HepG2 (cell line): ENCODE data around the gene RNASE12. TPM values are rescaled to one million over a fixed set of nuclear protein-coding genes. Genes with fewer than 3 reads are reported as not detected.

Experiments
- BHLHE40 ChIP-seq: IDR thresholded peaks from 2 replicates; pipeline ENCODE4 v1.6.1; 2011; ENCODE audit warnings: low read length, improper control_type of control experiment
- ESRRA ChIP-seq: sonication (generic); formaldehyde crosslinking; IDR thresholded peaks from 2 replicates; pipeline ENCODE4 v1.5.1; 2020; ENCODE audit warnings: mild to moderate bottlenecking, low read depth, missing genetic modification reagents
- FOXJ3 ChIP-seq: sonication (generic); formaldehyde crosslinking; IDR thresholded peaks from 2 replicates; pipeline ENCODE4 v1.4.0; 2020; ENCODE audit warnings: missing genetic modification reagents, mild to moderate bottlenecking, borderline replicate concordance
- HOXA5 ChIP-seq: sonication (generic); formaldehyde crosslinking; IDR thresholded peaks from 2 replicates; pipeline ENCODE4 v1.4.0; 2020; ENCODE audit warnings: missing genetic modification reagents
- IKZF4 ChIP-seq: sonication (generic); formaldehyde crosslinking; IDR thresholded peaks from 2 replicates; pipeline ENCODE4 v1.5.1; 2020; ENCODE audit warnings: borderline replicate concordance, mild to moderate bottlenecking, low read depth, missing genetic modification reagents; ENCODE audit errors: not compliant biosample characterization
- ISX ChIP-seq: sonication (generic); formaldehyde crosslinking; conservative IDR thresholded peaks from 2 replicates; pipeline ENCODE4 v1.5.0; 2020; ENCODE audit warnings: missing genetic modification reagents
- KDM5A ChIP-seq: fragments of 200-600 bp; sonication (generic); IDR thresholded peaks from 2 replicates; pipeline ENCODE4 v1.7.0; 2018; ENCODE audit warnings: antibody characterized with exemption, mild to moderate bottlenecking, low read length, borderline replicate concordance
- MTA1 ChIP-seq: sonication (generic); formaldehyde crosslinking; IDR thresholded peaks from 2 replicates; pipeline ENCODE4 v1.4.0; 2020; ENCODE audit warnings: missing genetic modification reagents, mild to moderate bottlenecking, borderline replicate concordance
- PPARG ChIP-seq: conservative IDR thresholded peaks from 2 replicates; pipeline ENCODE4 v1.6.1; 2016; ENCODE audit warnings: missing biosample characterization, missing genetic modification reagents
- RFXAP ChIP-seq: sonication (generic); formaldehyde crosslinking; IDR thresholded peaks from 2 replicates; pipeline ENCODE4 v1.4.0; 2020; ENCODE audit warnings: missing genetic modification reagents, borderline replicate concordance
- RORA ChIP-seq: sonication (generic); formaldehyde crosslinking; IDR thresholded peaks from 2 replicates; pipeline ENCODE4 v1.5.0; 2020; ENCODE audit warnings: mild to moderate bottlenecking, missing genetic modification reagents, moderate library complexity
- SMAD1 ChIP-seq: sonication (generic); formaldehyde crosslinking; IDR thresholded peaks from 2 replicates; pipeline ENCODE4 v1.4.0; 2020; ENCODE audit warnings: missing genetic modification reagents, low read depth, mild to moderate bottlenecking, borderline replicate concordance
- TEAD3 ChIP-seq: optimal IDR thresholded peaks from 2 replicates; pipeline ENCODE3; 2016; ENCODE audit warnings: borderline replicate concordance
- ZNF256 ChIP-seq: sonication (generic); formaldehyde crosslinking; conservative IDR thresholded peaks from 2 replicates; pipeline ENCODE4 v1.4.0; 2020; ENCODE audit warnings: missing genetic modification reagents
- ZNF460 ChIP-seq: sonication (generic); formaldehyde crosslinking; IDR thresholded peaks from 2 replicates; pipeline ENCODE4 v1.5.1; 2020; ENCODE audit warnings: missing genetic modification reagents, mild to moderate bottlenecking, borderline replicate concordance
- ZNF501 ChIP-seq: sonication (generic); formaldehyde crosslinking; IDR thresholded peaks from 2 replicates; pipeline ENCODE4 v1.5.1; 2020; ENCODE audit warnings: mild to moderate bottlenecking, moderate library complexity, missing genetic modification reagents
- ZNF546 ChIP-seq: sonication (generic); formaldehyde crosslinking; conservative IDR thresholded peaks from 2 replicates; pipeline ENCODE4 v1.8.1; 2023; ENCODE audit warnings: mild to moderate bottlenecking, missing genetic modification reagents
- ZNF547 ChIP-seq: sonication (generic); formaldehyde crosslinking; IDR thresholded peaks from 2 replicates; pipeline ENCODE4 v1.5.1; 2020; ENCODE audit warnings: mild to moderate bottlenecking, missing genetic modification reagents
- polyA plus RNA-seq, 8 experiments: library from polyadenylated mRNA; depleted of rRNA in 3 of 8; stranded (reverse) in 7 of 8; unstranded in 1 of 8; fragments of >200 nt; fragmentation: Illumina TruSeq in 4 of 8; extraction: Trizol in 4 of 8; gene quantifications; 2 replicates each; pipeline versions ENCODE4 v1.2.1 to v1.2.3, GENCODE V29; 2011 to 2016; ENCODE audit warnings: low read depth in 4 of 8, missing spikeins in 1 of 8, mixed read lengths in 1 of 8; ENCODE audit not compliant: insufficient read depth in 1 of 8
- total RNA-seq, 5 experiments: library from RNA; depleted of rRNA; stranded (reverse); fragments of >200 nt; fragmentation: Illumina TruSeq; extraction: Trizol; gene quantifications; 2 replicates each; pipeline ENCODE4 v1.2.3, GENCODE V29; 2016; ENCODE audit warnings: low read depth in 1 of 5
- TF ChIP-seq, protein P1 (sequence below): sonication (generic); formaldehyde crosslinking; conservative IDR thresholded peaks from 2 replicates; pipeline ENCODE4 v1.4.0; 2020; ENCODE audit warnings: missing genetic modification reagents
- TF ChIP-seq, protein P2 (sequence below): sonication (generic); formaldehyde crosslinking; IDR thresholded peaks from 2 replicates; pipeline ENCODE4 v1.4.0; 2020; ENCODE audit warnings: missing genetic modification reagents, borderline replicate concordance

Gene RNASE12
- total and polyA plus RNA-seq, 2 of the 13 experiments (the other 11 are each of a cell fraction or from before 2014, with no cell fraction given) = not detected

DNA sequence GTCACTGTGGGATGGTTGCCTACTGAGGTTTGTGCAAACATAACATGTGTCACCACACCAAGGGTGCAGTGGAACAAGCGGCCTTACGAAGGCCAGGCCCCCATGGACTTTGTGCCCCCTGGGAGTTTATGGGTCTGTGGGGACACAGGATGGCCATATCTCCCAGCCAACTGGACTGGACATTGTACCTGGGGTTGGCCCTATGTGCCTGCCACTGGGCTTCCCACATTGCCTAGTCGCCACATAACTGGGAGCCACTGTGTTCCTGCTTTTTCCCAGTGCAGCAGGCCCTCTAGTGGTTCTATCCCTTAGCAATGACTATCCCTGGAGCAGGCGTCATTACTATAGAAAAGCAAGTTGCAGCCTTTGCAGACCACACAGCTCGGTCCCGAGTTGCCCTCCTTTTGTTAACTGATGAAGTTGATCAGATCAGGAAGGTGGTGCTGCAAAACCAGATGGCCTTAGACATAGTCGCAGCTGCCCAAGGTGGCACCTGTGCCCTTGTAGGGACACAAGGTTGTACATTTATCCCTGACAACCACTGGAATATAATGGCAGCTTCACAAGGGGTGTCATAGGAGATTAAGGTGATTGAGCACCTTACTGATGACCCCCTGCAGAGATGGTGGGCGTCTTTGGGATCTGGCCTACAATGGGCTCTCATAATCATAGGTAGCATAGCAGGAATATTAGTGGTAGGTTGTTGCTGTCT is 15.2 kb upstream of the RNASE12 start (continued):
- TF ChIP-seq ZNF547 (CRISPR knock-in tag) (peak; percentile 48; the same call in 1 of the 2 replicates), ISX (CRISPR knock-in tag) (0 out of 2 replicates have a peak, but pooled peaks have one; percentile 47), ZNF546 (CRISPR knock-in tag) (no peak), RFXAP (CRISPR knock-in tag) (0 out of 2 replicates have a peak, but pooled peaks have one; percentile 29), BHLHE40 (no peak), MTA1 (peak; percentile 92), SMAD1 (CRISPR knock-in tag) (no peak), HOXA5 (CRISPR knock-in tag) (peak; percentile 81), PPARG (no peak), KDM5A (0 out of 2 replicates have a peak, but pooled peaks have one; percentile 17), TEAD3 (CRISPR knock-in tag) (peak; percentile 84), IKZF4 (CRISPR knock-in tag) (no peak), ZNF256 (CRISPR knock-in tag) (no peak), ZNF460 (CRISPR knock-in tag) (peak; percentile 80), RORA (CRISPR knock-in tag) (no peak), ZNF501 (CRISPR knock-in tag) (peak; percentile 66), FOXJ3 (CRISPR knock-in tag) (peak; percentile 41; the same call in 1 of the 2 replicates), ESRRA (peak; percentile 61; the same call in 1 of the 2 replicates)
- TF ChIP-seq, protein P1, sequence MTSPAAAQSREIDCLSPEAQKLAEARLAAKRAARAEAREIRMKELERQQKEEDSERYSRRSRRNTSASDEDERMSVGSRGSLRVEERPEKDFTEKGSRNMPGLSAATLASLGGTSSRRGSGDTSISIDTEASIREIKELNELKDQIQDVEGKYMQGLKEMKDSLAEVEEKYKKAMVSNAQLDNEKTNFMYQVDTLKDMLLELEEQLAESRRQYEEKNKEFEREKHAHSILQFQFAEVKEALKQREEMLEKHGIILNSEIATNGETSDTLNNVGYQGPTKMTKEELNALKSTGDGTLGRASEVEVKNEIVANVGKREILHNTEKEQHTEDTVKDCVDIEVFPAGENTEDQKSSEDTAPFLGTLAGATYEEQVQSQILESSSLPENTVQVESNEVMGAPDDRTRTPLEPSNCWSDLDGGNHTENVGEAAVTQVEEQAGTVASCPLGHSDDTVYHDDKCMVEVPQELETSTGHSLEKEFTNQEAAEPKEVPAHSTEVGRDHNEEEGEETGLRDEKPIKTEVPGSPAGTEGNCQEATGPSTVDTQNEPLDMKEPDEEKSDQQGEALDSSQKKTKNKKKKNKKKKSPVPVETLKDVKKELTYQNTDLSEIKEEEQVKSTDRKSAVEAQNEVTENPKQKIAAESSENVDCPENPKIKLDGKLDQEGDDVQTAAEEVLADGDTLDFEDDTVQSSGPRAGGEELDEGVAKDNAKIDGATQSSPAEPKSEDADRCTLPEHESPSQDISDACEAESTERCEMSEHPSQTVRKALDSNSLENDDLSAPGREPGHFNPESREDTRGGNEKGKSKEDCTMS = no peak
- TF ChIP-seq, protein P2, sequence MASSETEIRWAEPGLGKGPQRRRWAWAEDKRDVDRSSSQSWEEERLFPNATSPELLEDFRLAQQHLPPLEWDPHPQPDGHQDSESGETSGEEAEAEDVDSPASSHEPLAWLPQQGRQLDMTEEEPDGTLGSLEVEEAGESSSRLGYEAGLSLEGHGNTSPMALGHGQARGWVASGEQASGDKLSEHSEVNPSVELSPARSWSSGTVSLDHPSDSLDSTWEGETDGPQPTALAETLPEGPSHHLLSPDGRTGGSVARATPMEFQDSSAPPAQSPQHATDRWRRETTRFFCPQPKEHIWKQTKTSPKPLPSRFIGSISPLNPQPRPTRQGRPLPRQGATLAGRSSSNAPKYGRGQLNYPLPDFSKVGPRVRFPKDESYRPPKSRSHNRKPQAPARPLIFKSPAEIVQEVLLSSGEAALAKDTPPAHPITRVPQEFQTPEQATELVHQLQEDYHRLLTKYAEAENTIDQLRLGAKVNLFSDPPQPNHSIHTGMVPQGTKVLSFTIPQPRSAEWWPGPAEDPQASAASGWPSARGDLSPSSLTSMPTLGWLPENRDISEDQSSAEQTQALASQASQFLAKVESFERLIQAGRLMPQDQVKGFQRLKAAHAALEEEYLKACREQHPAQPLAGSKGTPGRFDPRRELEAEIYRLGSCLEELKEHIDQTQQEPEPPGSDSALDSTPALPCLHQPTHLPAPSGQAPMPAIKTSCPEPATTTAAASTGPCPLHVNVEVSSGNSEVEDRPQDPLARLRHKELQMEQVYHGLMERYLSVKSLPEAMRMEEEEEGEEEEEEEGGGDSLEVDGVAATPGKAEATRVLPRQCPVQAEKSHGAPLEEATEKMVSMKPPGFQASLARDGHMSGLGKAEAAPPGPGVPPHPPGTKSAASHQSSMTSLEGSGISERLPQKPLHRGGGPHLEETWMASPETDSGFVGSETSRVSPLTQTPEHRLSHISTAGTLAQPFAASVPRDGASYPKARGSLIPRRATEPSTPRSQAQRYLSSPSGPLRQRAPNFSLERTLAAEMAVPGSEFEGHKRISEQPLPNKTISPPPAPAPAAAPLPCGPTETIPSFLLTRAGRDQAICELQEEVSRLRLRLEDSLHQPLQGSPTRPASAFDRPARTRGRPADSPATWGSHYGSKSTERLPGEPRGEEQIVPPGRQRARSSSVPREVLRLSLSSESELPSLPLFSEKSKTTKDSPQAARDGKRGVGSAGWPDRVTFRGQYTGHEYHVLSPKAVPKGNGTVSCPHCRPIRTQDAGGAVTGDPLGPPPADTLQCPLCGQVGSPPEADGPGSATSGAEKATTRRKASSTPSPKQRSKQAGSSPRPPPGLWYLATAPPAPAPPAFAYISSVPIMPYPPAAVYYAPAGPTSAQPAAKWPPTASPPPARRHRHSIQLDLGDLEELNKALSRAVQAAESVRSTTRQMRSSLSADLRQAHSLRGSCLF (CRISPR knock-in tag) = no peak
